Effector memory CD4-positive, alpha-beta T cell (primary cell): ENCODE measurements around the gene ID1.
"Not testable (repeated sequence)": the region's sequence is repeated elsewhere in the genome, so short reads cannot be mapped to it uniquely, and the experiment has no call there.

Experiments
- DNase-seq, 3 donors: peaks; one replicate each; pipeline ENCODE4 v3.0.0-alpha.2; 2020
- H3K27ac ChIP-seq: 2 replicates; pipeline ENCODE4 v1.7.0; 2013; ENCODE audit warnings: mild to moderate bottlenecking, low read length, moderate library complexity; ENCODE audit not compliant: insufficient read depth, poor library complexity, severe bottlenecking
- H3K27me3 ChIP-seq: replicated peaks from 2 replicates; pipeline ENCODE4 v1.7.0; 2013; ENCODE audit warnings: mild to moderate bottlenecking, low read length; ENCODE audit not compliant: insufficient read depth, control insufficient read depth, poor library complexity, severe bottlenecking
- H3K36me3 ChIP-seq: 2 replicates; pipeline ENCODE4 v1.7.0; 2013; ENCODE audit warnings: mild to moderate bottlenecking, low read length, moderate library complexity; ENCODE audit not compliant: control insufficient read depth, insufficient read depth
- H3K4me1 ChIP-seq: 2 replicates; pipeline ENCODE4 v1.7.0; 2013; ENCODE audit warnings: low read length, mild to moderate bottlenecking; ENCODE audit not compliant: control insufficient read depth, insufficient read depth, poor library complexity, severe bottlenecking
- H3K4me3 ChIP-seq: 2 replicates; pipeline ENCODE4 v1.7.0; 2013; ENCODE audit warnings: low read length, low read depth, mild to moderate bottlenecking; ENCODE audit not compliant: insufficient read depth, poor library complexity, severe bottlenecking
- H3K9me3 ChIP-seq: 2 replicates; pipeline ENCODE4 v1.7.0; 2013; ENCODE audit warnings: mild to moderate bottlenecking, low read length, moderate library complexity; ENCODE audit not compliant: control insufficient read depth

The ID1 gene

DNA sequence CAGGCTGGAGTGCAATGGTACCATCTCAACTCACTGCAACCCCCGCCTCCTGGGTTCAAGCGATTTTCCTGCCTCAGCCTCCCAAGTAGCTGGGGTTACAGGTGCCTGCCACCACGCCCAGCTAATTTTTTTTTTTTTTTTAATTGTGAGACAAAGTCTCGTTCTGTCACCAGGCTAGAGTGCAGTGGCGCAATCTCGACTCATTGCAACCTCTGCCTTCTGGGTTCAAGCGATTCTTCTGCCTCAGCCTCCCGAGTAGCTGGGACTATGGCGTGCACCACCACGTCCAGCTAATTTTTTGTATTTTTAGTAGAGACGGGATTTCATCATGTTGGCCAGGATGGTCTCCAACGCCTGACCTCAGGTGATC, 7.2 kb downstream of the ID1 start:
- not testable (repeated sequence) for H3K4me1 ChIP-seq, H3K4me3 ChIP-seq, DNase-seq, H3K27ac ChIP-seq, H3K36me3 ChIP-seq, H3K9me3 ChIP-seq
- peaks cover 12% of the 10 kb centered on the region for H3K27me3 ChIP-seq

DNA sequence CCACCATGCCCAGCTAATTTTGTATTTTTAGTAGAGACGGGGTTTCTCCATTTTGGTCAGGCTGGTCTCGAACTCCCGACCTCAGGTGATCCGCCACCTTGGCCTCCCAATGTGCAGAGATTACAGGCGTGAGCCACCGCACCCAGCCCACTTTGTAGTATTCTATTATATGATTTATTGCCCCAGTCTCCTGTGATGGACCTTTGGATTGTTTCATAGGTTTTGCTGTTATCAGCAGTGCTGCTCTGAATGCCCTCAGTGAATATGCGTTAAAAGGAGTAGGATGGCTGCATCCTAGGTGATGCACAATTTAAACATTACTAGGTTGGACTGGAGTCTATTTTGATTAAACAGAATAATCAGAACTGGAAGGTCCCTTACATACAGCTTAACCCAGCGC, 10.3 kb downstream of the ID1 start:
- no peaks in the 10 kb centered on the region for H3K9me3 ChIP-seq
- no peak overlapping the region for H3K27ac ChIP-seq
- no peak for DNase-seq
- H3K4me1 ChIP-seq, result peaks cover 3% of the 10 kb centered on the region
- no peaks in the 10 kb centered on the region for H3K27me3 ChIP-seq
- H3K4me3 ChIP-seq, result no peak overlapping the region
- no peaks in the 10 kb centered on the region for H3K36me3 ChIP-seq

DNA sequence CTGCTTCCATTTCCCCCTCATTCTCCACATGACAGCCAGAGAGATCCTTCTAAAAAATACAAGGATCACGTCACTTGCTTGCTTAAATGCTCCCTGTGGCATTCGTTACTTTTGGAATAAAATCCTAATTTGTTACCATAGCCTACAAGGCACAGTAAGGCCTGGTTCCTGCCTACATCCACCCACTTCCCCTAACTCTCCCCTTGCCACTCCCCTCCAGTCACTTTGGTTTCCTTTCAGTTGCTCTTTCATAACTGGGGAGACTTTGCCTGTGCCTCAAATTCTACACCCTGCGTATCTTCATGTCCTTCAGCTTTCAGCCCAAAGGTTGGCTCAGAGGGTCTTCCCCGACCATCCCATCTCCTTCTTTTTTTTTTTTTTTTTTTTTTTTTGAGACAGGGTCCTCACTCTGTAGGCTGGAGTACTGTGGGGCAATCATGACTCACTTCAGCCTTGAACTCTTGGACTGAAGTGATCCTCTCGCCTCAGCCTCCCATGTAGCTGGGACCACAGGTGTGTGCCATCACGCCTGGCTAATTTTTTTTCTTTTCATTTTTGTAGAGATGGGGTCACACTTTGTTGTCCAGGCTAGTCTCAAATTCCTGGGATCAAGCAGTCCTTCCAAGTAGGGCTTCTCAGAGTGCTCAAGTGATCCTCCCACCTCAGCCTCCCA, 12.5 kb downstream of the ID1 start:
- Histone ChIP-seq H3K36me3 (no peaks in the 10 kb centered on the region), H3K4me1 (peaks cover 3% of the 10 kb centered on the region), H3K4me3 (no peak overlapping the region), H3K27ac (no peak overlapping the region), H3K9me3 (no peaks in the 10 kb centered on the region), H3K27me3 (no peaks in the 10 kb centered on the region)
- DNase-seq, result no peak

DNA sequence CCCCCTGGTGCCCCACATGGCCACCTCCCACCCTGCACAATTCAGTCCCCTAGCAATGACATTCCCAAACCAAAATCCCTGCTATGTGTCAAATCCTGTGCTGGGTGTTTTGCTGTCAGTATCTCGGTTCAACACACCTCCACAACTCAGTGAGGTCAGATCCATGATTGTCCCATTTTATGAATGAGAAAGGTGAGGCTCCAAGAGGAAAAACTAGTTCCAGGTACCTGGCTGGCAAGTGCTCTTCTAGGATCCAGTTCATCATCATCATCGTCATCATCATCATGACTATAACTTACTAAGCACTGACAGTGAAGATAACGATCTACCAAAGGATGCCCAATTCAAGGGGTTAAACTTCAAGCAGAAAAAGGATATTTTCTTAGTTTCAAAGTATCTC, 15.2 kb downstream of the ID1 start:
- DNase-seq, result no peak
- no peaks in the 10 kb centered on the region for H3K27me3 ChIP-seq
- no peak overlapping the region for H3K4me3 ChIP-seq
- no peaks in the 10 kb centered on the region for H3K9me3 ChIP-seq
- no peaks in the 10 kb centered on the region for H3K36me3 ChIP-seq
- H3K4me1 ChIP-seq, result no peaks in the 10 kb centered on the region
- no peak overlapping the region for H3K27ac ChIP-seq

DNA sequence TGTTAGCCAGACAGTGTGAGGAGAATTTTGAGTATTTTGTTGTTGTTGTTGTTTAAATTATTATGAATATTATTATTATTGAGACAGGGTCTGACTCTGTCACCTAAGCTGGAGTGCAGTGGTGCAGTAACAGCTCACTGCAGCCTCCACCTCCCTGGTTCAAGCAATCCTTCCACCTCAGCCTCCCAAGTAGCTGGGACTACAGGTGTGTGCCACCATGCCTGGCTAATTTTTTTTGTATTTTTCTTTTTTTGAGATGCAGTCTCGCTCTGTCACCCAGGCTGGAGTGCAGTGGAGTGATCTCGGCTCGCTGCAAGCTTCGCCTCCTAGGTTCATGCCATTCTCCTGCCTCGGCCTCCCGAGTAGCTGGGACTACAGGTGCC, 18.0 kb downstream of the ID1 start:
- H3K36me3 ChIP-seq, H3K9me3 ChIP-seq, H3K4me3 ChIP-seq, DNase-seq, H3K27ac ChIP-seq, H3K27me3 ChIP-seq, H3K4me1 ChIP-seq: not testable (repeated sequence)

DNA sequence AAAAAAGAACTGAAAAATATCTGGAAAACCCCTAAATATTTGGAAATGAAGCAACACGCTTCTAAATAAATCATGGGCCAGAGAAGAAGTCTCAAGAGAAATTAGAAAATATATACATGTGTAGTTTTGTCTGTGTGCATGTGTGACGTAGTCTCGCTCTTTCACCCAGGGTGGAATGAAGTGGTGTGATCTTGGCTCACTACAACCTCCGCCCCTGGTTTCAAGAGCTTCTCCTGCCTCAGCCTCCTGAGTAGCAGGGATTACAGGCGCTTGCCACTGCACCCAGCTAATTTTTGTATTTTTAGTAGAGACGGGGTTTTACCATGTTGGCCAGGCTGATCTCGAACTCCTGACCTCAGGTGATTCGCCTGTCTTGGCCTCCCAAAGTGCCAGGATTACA, 21.4 kb downstream of the ID1 start:
- H3K4me3 ChIP-seq, H3K27me3 ChIP-seq, H3K27ac ChIP-seq, H3K4me1 ChIP-seq, DNase-seq, H3K9me3 ChIP-seq, H3K36me3 ChIP-seq: not testable (repeated sequence)

DNA sequence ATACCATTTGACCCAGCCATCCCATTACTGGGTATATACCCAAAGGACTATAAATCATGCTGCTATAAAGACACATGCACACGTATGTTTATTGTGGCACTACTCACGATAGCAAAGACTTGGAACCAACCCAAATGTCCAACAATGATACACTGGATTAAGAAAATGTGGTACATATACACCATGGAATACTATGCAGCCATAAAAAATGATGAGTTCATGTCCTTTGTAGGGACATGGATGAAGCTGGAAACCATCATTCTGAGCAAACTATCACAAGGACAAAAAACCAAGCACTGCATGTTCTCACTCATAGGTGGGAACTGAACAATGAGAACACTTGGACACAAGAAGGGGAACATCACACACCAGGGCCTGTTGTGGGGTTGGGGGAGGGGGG, 23.0 kb downstream of the ID1 start:
- not testable (repeated sequence) for H3K4me1 ChIP-seq, H3K36me3 ChIP-seq, H3K27me3 ChIP-seq, H3K9me3 ChIP-seq, DNase-seq, H3K4me3 ChIP-seq, H3K27ac ChIP-seq

DNA sequence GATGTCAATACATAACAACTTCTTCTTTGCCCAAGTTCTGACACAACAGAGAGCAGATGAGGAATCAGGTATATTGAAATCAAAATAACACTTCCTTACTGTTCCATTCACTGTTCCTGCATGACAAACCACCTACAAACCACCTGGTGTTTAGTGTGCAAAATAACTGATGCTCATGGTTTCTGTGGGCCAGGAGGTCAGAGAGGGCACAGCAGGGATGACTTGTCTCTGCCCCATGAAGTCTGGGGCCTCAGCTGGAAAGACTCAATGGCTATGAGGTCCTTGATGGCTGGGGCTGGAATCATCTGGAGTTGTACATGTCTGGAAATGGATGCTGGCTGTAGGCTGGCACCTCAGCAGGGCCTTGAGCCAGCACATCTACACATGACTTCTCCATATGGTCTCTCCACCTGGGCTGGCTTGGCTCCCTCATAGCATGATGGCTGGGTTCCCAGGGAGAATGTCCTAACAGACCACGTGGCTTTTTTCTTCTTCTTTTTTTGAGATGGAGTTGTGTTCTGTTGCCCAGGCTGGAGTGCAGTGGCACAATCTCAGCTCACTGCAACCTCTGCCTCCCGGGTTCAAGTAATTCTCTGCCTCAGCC, 25.2 kb downstream of the ID1 start:
- no peak overlapping the region for H3K27ac ChIP-seq
- no peak for DNase-seq
- no peaks in the 10 kb centered on the region for H3K36me3 ChIP-seq
- no peaks in the 10 kb centered on the region for H3K9me3 ChIP-seq
- no peaks in the 10 kb centered on the region for H3K27me3 ChIP-seq
- no peaks in the 10 kb centered on the region for H3K4me1 ChIP-seq
- H3K4me3 ChIP-seq, result no peak overlapping the region

DNA sequence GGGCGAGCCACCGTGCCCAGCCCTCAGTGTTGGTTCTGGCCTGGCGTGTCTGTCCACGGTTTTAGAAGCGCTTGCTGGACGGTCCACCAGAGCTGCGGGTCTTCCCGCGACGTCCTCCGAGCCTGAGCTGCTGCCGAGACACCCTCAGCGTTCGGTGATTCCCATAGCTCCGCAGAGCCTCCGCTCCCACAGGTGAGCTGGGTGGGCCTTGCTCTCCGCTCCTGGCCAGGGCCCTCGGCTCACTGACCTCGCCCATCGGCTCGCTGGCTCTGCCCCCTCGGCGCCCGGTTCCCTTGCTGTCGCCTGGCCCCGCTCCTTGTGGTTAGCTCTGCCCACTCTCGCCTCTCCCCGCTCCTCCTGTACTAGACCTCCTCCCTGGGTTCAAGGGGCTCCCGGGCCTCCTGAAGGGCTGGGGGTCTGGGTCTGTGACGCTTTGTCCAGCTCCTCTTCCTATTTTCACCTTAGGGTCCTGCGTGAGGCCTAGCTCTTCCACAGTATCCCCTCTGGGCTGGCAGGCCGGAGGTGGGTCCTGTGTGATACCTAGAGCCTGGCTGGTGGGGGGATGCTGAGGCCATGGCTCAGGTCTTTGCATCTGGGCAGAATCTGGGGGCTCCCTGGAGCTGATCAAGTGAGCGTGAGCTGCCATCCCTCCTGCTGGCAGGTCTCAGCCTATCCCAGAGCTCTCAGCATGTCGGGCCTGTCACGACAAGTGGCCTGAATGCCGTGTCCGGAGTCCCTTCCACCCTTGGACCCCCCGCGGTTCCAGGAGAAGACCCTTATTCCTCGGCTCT, 27.7 kb downstream of the ID1 start:
- H3K27ac ChIP-seq, result no peak overlapping the region

DNA sequence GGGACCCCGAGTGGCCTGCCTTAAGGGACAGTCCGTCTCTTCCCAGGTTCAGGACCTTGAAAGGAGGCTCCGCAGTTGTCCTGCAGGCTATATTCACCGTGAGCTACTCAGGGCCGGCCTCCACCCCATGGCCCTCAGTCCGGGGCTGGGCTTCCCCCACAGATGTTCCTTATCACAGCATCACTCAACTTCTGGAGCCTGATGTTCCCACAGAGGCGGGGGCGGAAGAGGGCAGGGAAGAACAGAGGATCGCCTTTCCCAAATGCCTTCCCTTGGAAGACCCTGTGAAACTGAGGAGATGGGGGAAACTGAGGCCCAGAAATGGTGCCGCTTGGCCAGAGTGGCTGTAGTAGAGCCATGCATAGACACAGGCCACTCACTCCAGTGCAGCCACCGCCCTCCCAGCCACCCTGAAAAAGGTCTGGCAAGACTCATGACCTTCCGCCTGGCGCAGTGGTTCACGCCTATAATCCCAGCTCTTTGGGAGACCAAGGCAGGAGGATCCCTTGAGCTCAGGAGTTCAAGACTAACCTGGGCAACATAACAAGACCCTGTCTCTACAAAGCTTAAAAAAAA, 28.3 kb downstream of the ID1 start:
- Histone ChIP-seq H3K27ac (no peak overlapping the region), H3K4me1 (no peaks in the 10 kb centered on the region), H3K4me3 (no peak overlapping the region), H3K27me3 (no peaks in the 10 kb centered on the region), H3K9me3 (no peaks in the 10 kb centered on the region), H3K36me3 (no peaks in the 10 kb centered on the region)
- DNase-seq, result no peak

More for the DNA sequence above, 27.7 kb downstream of the ID1 start:
- no peak for DNase-seq
- no peak overlapping the region for H3K4me3 ChIP-seq
- H3K27me3 ChIP-seq, result no peaks in the 10 kb centered on the region
- no peaks in the 10 kb centered on the region for H3K36me3 ChIP-seq
- H3K9me3 ChIP-seq, result no peaks in the 10 kb centered on the region
- no peaks in the 10 kb centered on the region for H3K4me1 ChIP-seq
